RKO (cell line): ENCODE measurements around the gene HMX1.

ENCODE experiments used
- DNase-seq: peaks from one replicate; pipeline ENCODE4 v3.0.0-alpha.2; 2016; ENCODE audit warnings: low spot score

The HMX1 gene

DNA sequence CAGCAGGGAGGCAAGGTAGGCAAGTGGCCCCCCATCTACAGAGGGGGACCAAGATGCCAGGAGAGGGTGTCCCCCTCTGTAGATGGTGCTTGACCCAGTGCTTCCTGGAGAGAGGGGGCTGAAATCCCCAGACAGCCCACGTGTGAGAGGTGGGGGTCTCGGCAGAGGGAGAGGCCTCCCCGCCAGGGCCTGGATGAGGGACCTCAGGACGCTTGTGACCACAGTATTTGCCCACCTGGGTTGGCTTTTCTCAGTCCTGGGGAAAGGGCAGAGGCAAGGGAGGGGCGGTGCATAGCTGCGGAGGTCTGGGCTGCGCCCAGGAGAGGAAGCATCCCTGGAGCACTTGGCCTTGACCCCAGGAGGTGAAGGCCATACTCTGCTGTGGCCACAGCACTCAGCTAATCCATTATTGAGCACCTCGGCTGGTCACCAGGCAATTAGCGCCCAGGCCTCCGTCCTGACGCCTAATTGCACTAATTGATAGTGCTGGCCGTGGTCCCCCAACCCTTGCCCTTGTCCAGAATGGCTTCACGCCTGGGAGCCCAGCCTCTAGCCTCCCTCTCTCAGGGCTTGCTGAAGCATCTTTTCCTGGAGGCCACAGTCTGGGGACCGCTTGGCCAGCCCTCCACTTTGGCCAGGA, 30.7 kb downstream of the HMX1 start:
- no peak for DNase-seq

DNA sequence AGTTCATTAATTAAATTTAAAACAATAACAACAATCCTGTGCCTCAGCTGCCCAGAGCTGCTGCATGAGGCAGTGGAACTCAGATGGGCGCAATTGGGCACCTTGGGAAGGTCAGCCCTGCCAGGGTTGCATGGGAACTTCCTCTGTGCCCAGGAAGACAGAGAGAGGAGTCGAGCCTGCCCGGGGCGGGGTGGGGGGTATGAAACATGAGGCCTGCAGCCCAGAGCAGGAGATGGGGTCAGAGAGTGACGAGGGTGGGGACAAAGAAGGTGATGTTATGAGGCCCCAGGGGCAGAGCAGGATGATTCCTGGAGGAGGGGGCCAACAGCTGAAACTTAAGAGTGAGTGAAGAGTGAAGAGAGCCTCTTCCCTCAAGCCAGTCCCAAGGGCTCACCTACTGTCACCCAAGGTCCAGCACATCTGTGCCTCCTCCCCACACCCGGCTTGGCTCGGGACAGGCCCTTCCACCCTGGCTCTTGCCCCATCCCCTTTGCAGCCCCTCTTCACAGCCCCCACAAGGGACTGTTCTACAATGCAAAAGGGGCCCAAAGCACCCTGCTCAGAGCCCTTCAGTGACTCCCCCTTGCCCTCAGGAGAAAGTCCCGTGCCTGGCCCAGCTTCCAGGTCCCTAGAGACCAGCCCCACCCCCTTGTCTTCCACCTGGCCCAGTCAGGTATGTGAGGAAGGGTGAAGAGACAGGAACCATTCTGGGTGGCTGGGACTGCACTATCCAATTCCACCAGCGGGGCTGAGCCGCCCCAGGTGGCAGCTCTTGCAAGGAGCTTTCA, 31.4 kb downstream of the HMX1 start:
- DNase-seq: no peak

DNA sequence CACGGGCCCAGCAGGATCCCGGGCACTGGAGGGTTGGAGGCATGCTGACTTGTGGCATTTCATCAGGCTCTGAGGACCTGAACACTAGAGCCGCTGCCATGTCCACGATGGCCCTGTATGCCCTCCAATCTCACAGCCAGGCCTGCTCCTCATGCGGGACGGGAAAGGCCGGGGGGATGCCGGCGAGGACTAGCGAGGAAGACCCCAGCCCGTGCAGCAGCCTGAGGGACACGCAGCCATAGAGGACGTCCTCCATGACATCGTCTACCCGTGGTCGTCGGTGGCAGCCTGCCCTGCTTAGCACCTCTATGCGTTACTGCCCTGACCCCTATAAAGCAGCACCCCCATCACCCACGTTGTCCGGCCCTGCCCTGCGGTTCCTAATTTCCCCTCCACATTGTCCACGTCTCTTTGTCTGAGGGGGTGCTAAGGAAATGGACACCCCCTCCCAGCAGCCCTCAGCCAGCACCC, 32.6 kb downstream of the HMX1 start:
- no peak for DNase-seq

DNA sequence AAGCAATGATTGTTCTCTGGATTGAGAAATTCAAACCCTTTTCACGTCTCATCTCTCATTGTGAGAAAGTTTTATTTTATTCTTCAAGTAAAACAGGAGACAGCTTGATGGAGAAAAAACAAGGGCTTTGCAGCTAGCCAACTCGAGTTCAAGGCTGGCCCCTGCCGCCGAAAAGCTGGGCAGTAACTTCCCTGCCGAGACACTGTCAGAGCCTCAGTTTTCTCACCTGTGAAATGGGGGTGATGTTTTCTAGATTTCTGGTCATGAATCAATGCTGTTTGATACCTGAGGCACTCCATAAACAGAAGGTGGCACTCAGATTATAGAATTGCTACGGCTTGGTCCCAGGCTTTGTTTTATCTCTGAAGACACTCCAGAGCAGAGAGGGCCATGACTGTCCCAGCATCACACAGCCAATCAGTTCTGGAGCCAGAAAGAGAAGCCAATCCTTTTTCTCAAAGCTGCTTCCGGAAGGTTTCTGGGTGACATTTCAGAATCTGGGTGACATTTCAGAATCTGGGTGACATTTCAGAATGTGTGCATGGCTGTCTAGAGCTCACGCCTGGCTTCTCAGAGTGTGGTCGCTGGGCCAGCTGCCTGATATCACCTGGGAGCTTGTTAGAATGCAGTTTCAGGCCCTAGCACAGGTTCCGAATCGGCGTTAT, 33.2 kb downstream of the HMX1 start:
- no peak for DNase-seq

DNA sequence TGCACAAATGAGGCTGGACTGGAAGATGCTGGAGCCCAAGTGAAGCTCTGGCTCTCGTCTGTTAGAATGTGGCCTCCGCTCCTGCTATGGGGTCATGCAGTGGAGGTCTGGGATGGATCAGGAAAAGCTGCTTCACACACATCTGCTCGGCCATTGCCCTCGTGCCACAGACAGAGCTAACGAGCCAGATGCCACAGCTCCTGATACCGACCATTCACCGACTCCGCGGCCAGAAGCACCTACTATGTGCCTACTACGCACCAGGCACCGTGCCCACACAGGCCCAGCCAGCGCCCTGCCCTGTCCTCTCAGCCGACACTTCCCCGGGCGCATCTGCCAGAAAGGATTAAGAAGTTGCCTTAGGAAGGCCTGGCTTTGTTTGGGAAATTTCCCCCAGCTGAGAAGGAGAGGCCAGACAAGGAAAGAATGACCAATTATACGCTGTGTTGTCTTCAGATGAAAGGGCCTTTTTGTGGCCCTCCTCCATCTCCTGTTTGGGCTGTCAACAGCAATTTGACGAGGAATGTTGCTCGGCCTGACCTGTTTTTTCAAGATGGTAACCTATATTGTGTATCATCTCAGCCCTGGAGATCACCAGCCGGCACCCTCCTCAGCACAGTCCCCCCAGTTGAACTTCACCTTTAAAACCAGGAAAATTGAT, 34.3 kb downstream of the HMX1 start:
- no peak for DNase-seq

- DNase-seq: no peak
Measured at GRCh38 chr4:8836664-8837171, 34.9 kb downstream of the HMX1 start.

GRCh38 chr4:8835521-8836365, 35.9 kb downstream of the HMX1 start:
- DNase-seq: no peak

DNA sequence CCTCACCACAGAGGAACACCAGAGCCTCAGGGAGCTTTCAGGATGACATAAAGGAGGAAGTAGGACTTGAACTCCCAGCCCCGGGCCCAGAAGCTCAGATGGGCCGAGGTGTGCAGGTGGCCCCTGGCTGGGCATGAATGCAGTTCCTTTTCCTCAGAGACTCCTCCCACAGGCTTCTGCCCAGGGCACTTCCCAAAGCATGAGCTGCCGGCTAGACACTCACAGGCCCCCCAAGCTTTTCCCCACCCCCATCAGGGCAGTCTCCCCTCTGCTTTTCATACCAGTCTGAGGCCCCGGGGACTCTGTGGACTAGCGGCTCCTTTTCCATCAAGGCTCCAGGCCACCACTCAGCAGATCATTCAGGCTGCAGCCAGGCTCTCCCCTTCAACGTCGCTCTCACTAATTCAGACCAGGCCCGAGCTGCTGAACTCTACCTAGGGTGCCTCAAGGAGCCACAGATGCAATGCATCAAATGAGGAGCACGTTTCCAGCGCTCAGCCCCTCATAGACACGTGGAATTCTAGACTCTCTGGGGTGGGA, 36.9 kb downstream of the HMX1 start:
- DNase-seq: no peak

DNA sequence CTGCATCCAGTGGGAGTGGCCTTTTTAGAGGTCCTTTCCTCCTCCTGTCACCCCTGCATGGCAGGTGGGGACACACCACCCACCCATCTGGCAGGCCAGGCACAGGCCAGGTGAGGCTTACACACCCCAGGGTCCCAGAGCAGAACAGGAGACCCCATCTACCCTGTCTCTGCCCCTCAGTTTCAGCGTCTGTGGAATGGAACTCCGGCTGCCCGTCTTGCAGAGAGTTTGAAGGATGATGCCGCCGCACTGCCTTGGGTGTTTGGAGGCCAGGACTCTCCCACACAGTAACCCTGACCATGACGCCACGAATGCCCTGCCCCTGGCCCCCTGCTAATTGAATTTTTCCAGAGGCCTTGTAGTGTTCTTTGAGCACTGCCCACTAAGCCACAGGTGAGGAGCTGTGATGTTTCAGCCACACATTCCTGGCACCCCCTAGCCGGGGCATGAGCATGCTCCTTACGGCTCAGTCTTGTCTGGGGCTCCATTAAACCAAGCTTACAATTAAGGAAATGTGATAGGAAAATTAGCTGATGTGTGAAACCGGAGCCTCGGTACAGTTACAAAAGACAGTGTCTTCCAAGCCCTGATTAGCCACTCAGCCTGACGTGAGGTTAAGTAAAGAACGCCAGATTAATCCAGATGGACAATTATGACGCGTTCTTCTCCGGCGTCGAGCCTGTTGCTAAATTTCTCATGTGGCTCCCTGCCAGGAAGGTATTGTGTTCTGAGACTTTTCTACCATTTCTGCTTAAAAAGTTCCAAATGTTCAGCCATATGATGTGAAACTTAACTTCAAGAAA, 39.3 kb downstream of the HMX1 start:
- DNase-seq: no peak

DNA sequence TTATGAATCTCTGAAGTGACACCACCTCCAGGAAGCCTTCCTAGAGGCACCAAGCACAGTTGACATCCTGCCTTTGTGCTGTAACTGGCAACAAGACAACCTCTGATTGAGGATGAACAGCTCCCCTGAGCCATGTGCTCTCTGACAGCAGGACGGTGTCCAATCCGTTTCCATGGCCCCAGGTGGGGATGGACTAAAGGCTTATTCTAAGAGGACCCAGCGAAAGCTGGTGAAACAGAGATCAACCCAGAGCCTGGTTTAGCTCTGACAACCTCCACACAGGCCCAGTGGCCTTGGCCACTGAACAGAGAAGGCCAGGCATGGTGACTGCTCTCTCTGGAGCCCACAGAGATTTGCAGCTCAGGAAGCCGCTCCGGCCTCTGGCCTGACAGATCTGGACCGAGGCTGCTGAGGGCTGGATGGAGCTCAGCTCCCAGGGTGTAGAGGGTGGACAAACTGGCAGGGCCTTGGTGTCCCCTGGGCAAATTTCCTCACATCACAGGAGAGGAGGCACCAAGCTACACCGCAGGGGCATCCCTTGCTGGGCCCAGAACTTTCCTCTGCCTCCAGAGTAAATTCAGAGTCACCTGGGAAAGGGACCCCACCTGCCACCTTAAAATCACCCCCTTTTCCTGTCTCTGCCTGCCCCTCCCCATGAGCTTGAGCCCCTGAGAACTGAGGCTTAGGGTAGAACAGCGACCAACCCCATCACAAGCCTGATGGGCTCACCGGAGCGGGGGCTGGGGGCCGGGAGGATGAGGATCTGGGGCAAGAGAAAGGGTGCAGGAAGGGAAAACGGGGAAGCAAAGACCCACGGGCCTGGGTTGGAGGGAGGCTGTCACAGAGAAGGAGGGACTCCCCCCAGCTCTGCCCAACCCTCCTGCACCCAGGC, 40.2 kb downstream of the HMX1 start:
- DNase-seq: no peak

GRCh38 chr4:8830611-8831200, 40.9 kb downstream of the HMX1 start:
- DNase-seq: no peak

- no peak for DNase-seq
Measured at GRCh38 chr4:8830056-8830455, 41.6 kb downstream of the HMX1 start.

GRCh38 chr4:8829584-8829983, 42.1 kb downstream of the HMX1 start:
- no peak for DNase-seq

- no peak for DNase-seq
Measured at GRCh38 chr4:8828869-8829268, 42.8 kb downstream of the HMX1 start.

DNA sequence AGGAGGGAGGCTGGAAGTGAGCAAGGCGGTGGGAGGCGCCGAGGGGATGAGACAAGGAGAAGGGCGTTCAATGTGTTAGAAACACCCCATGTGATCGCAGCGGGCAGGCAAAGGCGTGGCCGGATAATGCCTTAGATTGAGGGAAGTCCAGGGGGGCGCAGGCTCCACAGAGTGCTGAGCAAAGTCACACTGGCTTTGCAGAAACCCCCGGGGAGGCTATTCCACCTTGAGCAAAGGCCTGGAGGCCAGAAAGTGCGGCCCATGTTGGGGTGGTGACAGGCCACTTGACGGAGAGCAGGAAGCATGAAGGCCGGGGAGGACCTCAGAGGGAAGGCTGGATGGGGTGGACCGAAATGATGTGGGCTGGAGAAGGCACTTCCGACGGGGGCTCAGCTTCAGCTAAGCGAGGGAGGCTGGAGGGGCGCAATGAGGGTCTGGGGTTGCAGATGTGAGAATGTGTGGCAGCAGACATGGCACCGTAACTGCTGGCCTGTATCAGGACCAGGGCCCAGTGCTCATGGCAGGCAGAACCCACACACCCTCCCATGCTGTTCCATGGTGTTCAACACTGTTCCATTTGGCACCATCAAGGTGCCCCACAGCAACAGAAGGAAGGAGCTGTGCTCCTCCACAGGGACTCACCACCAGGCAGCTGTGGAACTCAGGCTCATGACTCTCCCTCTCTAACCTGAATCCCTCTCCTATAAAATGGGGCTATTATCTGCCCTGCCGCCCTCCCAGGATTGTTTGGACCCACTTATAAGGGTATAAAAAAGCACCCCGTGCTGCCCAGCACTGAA, 50.3 kb downstream of the HMX1 start:
- no peak for DNase-seq

- DNase-seq: no peak
Measured at GRCh38 chr4:8820178-8821102, 51.2 kb downstream of the HMX1 start.
